GM10248 (cell line): ENCODE results near the gene ZCCHC7.

Source experiments
- CTCF ChIA-PET: fragments of 300-600 bp; sonication (Branson Sonifier 250); formaldehyde crosslinking; extraction: SDS; loops from one replicate; lab custom pipeline; 2021; ENCODE audit warnings: antibody characterized with exemption; lab: Yijun Ruan, JAX
- POLR2A ChIA-PET: fragments of 350-650 bp; sonication (Branson Sonifier 250); formaldehyde crosslinking; extraction: SDS; loops from one replicate; lab custom pipeline; 2020; ENCODE audit warnings: antibody characterized with exemption; lab: Yijun Ruan, JAX
- DNase-seq: peaks from one replicate; pipeline ENCODE4 v3.0.0; 2012; ENCODE audit errors: extremely low spot score
- TF ChIP-seq, protein P1 (sequence below): IDR thresholded peaks from 2 replicates; pipeline ENCODE4 v1.5.1; 2012; ENCODE audit warnings: mild to moderate bottlenecking, low read depth; ENCODE audit errors: extremely low read depth, missing control alignments, control extremely low read depth

Gene ZCCHC7

DNA sequence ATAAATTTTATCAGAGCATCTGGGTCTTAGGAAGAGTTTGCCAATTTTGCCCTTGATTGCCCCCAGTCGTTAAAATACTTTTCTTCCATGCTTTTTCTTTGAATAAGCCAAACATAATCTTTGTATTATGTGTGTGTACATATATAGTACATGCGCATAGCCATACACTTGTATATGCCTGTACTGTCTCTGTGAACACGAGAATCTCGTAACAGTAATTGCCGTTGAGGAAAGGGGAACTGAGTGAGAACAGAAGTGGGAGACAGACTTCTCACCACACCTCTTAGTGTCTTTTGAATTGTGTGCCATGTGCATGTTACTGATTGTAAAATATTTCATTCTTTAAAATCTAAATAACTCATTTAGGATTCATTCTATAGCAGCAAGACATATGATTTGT lies 222.5 kb downstream of the ZCCHC7 start:
- ChIA-PET CTCF (interaction anchor here (1.3 to 4.2 kb wide), 2 partner anchors 11 to 14 kb away, joined by 4 to 38 read pairs; no protein-coding TSS in a partner anchor), POLR2A (no interaction called here)
- TF ChIP-seq, protein P1, sequence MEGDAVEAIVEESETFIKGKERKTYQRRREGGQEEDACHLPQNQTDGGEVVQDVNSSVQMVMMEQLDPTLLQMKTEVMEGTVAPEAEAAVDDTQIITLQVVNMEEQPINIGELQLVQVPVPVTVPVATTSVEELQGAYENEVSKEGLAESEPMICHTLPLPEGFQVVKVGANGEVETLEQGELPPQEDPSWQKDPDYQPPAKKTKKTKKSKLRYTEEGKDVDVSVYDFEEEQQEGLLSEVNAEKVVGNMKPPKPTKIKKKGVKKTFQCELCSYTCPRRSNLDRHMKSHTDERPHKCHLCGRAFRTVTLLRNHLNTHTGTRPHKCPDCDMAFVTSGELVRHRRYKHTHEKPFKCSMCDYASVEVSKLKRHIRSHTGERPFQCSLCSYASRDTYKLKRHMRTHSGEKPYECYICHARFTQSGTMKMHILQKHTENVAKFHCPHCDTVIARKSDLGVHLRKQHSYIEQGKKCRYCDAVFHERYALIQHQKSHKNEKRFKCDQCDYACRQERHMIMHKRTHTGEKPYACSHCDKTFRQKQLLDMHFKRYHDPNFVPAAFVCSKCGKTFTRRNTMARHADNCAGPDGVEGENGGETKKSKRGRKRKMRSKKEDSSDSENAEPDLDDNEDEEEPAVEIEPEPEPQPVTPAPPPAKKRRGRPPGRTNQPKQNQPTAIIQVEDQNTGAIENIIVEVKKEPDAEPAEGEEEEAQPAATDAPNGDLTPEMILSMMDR = no peak
- DNase-seq = no peak

DNA sequence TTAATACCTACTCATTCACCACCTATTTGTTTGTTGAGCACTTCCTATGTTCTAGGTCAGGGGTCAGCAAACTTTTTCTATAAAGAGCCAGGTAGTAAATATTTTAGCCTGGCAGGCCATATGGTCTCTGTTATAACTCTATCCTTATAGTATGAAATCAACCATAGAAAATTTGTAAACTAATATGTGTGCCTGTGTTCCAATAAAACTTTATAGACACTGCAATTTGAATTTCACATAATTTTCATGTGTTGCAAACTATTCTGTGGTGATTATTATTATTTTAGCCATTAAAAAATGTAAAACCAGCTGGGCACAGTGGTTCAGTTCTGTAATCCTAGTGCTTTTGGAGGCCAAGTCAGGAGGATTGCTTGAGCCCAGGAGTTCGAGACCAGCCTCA lies 223.3 kb downstream of the ZCCHC7 start:
- TF ChIP-seq, protein P1 = no peak
- POLR2A ChIA-PET = no interaction called here
- CTCF ChIA-PET = no interaction called here
- no peak for DNase-seq

DNA sequence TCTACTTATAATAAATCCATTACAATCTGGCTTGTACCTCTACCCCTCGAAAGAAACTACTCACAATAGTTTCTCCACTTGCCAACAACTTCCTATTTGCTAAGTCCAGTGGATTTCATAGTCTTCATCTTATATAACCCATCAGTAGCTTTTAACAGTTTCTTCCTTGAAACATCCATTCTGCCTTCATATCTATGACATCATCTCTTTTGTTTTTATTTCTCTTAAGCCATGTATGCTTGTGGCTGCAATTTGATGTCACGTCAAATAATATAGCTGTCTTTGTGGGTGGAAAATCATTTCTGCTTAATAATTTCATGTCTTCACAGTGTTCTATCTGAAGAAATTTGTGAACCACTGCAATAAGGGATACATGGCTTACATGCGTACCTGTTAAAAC lies 224.7 kb downstream of the ZCCHC7 start:
- no peak for DNase-seq
- ChIA-PET POLR2A (no interaction called here), CTCF (interaction anchor here (1.0 to 1.6 kb wide), 11 partner anchors 12 to 58 kb away, joined by 3 to 4 read pairs (median 3); no protein-coding TSS in a partner anchor)
- TF ChIP-seq, protein P1 = no peak

DNA sequence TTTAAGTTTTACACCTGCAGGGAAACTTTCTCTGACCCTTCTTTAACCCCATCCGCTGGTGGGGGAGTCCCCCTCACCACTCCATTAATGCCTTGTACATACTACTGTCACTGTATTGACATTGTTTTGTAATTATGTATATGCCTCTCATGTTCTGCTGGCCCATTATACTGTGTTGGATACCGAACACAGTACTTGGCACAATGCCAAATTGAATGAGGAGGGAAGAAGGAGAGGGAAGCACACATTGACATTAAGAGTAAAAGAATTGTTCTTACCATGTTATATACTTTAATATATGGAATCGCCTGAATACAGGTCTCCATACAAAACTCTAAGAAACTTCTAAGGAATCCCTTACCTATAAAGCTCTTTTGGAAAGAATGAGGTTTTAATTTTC lies 228.5 kb downstream of the ZCCHC7 start:
- ChIA-PET CTCF (interaction anchor here (0.8 to 2.9 kb wide), 3 partner anchors 17 to 63 kb away, joined by 3 to 17 read pairs (median 3); no protein-coding TSS in a partner anchor), POLR2A (no interaction called here)
- TF ChIP-seq, protein P1 = no peak
- no peak for DNase-seq

DNA sequence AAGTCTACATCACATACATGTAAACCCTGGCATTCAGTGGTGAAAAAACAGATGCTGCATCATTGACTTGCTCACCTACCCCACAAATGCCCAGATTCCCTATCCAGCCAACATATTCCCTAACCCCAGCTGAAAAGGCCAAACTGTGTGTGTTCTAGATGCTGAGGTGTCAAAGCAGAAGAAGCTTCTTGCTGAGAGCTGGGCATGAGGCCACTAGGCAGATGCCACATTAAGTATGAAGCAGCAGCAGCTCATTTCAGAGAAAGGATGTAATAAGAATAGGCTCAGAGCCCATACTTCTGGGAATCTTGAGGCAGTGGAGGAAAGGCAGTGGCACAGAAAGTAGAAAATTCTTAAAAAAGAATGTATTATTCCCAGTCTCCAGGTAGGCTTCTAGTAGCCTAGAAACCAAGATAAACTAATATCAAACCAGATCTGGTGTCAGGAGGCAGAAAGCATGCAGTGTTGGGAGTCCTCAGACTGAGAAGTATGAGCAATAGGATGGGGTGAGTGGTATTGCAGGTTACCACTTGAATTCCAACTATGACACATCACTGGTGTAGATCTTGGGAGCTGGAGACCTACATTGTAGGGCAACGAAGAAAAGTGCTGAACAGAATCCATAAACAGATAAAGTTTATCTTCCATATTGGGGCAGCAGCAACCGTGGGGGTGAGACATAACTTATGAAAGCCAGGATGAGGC lies 230.3 kb downstream of the ZCCHC7 start:
- no peak for DNase-seq
- POLR2A ChIA-PET = interaction anchor here (0.7 kb wide), 1 partner anchor 13 kb away, joined by 10 read pairs; no protein-coding TSS in a partner anchor
- CTCF ChIA-PET = interaction anchor here (1.3 to 2.9 kb wide), 4 partner anchors 9 to 24 kb away, joined by 3 to 17 read pairs (median 6); no protein-coding TSS in a partner anchor
- TF ChIP-seq, protein P1 = no peak

DNA sequence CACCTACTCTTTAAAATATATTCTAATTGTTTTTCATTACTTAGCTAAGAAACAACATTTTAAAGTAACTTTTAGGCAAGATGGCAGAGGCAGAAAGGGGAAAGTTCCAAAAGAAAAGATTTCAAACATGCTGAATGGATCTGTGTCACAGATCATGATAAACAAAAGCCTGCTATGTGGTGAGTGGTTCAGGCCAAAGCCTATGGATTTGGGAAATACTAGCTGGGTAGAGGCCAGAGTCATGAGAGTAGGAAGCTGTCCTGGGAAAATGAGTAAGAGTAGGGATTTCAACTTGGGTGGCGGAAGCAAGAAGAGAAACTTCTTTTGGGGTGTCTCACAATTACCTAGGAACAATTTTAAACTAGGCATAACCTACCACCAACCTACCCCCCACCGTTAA lies 233.4 kb downstream of the ZCCHC7 start:
- TF ChIP-seq, protein P1 = no peak
- POLR2A ChIA-PET = no interaction called here
- DNase-seq = no peak
- CTCF ChIA-PET = interaction anchor here (0.6 to 1.7 kb wide), 4 partner anchors 11 to 15 kb away, joined by 3 to 9 read pairs (median 4); no protein-coding TSS in a partner anchor
